ENCODE measurements around the gene LIPC. TPM values are rescaled to one million over a fixed set of nuclear protein-coding genes. Genes with fewer than 3 reads are reported as not detected.

LIPC gene
- total and polyA plus RNA-seq, 9 of the 15 experiments (the other 6 are each of a cell fraction or from before 2014, with no cell fraction given): 0.07 to 0.41 (median 0.11) TPM; not detected in 2

DNA sequence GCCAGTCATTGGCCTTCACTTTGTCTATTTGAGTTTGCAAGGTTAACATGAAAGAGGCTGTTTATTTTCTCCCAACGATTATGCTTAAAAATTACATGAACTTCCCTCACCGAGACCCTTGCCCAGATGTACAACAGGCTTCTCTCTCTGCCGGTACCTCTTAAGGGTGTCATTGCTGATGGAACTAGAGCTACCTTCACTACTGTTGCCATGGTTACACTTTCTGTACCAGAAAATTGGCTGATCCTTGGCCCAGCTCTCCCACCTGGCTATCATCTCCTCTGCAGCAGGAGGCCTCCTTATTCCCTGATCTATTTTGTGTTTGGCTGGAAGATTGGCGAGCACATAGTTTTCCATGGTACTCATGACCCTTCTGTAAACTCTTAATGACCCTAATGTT is 24.0 kb upstream of the LIPC start:
- Histone ChIP-seq H2AFZ (ENCODE audit: low read depth, low read length) (no peak overlapping the region), H3K4me2 (ENCODE audit: insufficient read depth, low read length) (no peak overlapping the region), H3K9ac (ENCODE audit: insufficient read depth in 1 of 2, low read depth in 2 of 2, low read length in 2 of 2) (no peak overlapping the region), H3K4me3 (no peak overlapping the region), H3K9me3 (replicated peaks; ENCODE audit: control insufficient read depth, insufficient read depth, low read depth, low read length) (no peaks in the 10 kb centered on the region), H3K9me1 (ENCODE audit: control insufficient read depth, insufficient read depth, low read length) (no peaks in the 10 kb centered on the region), H3K27me3 (ENCODE audit: control insufficient read depth in 2 of 2, insufficient read depth in 2 of 2, low read length in 2 of 2) (no peaks in the 10 kb centered on the region), H4K20me1 (replicated peaks; ENCODE audit: control insufficient read depth, insufficient read depth, low read length) (no peaks in the 10 kb centered on the region), H3K27ac (ENCODE audit: extremely low read depth, low read depth, low read length) (no peak overlapping the region), H3K36me3 (ENCODE audit: control insufficient read depth, insufficient read depth, low read length) (no peaks in the 10 kb centered on the region), H3K4me1 (replicated peaks in 1 of 2; ENCODE audit: control insufficient read depth in 2 of 2, insufficient read depth in 2 of 2, low read length in 2 of 2) (peaks cover 0 to 32% of the 10 kb centered on the region in 2 experiments), H3K79me2 (ENCODE audit: control insufficient read depth, insufficient read depth, low read length) (no peaks in the 10 kb centered on the region)
- 53% methylated on average over 4 of the region's 4 CpGs for WGBS (ENCODE audit: insufficient coverage, low coverage, missing lambda C conversion rate)
- TF ChIP-seq RFX1 (IDR thresholded peaks at IDR 0.05): peak; percentile 90
- TF ChIP-seq CEBPZ (IDR thresholded peaks at IDR 0.05; ENCODE audit: borderline replicate concordance, low read depth, low read length): no peak
- no peak for FAIRE-seq
- no peak for ATAC-seq
- POLR2A ChIA-PET: interaction anchor here (1.4 kb wide), 1 partner anchor 13 kb away, joined by 4 read pairs; no protein-coding TSS in a partner anchor
- no TSS peak for BruUV-seq (replicated peaks)
- CTCF ChIA-PET (ENCODE audit: low intra/inter-chr PET ratio): no interaction called here
- no peak for DNase-seq (ENCODE audit: extremely low read depth in 1 of 4, low spot score in 3 of 4)
- in situ Hi-C loops (cut with MboI) (no loop called here), intact Hi-C loops (cut with micrococcal nuclease) (no loop called here)
